GM19193 (cell line): ENCODE results near the gene MBTPS1.

ENCODE experiments used
- POLR2A ChIP-seq: IDR thresholded peaks from 4 replicates; pipeline ENCODE4 v1.6.1; 2011; ENCODE audit not compliant: insufficient read depth, insufficient read length; ENCODE audit errors: extremely low read depth

MBTPS1 gene

GRCh38 chr16:84043486-84044117, 73.1 kb downstream of the MBTPS1 start:
- no peak for TF ChIP-seq POLR2A

DNA sequence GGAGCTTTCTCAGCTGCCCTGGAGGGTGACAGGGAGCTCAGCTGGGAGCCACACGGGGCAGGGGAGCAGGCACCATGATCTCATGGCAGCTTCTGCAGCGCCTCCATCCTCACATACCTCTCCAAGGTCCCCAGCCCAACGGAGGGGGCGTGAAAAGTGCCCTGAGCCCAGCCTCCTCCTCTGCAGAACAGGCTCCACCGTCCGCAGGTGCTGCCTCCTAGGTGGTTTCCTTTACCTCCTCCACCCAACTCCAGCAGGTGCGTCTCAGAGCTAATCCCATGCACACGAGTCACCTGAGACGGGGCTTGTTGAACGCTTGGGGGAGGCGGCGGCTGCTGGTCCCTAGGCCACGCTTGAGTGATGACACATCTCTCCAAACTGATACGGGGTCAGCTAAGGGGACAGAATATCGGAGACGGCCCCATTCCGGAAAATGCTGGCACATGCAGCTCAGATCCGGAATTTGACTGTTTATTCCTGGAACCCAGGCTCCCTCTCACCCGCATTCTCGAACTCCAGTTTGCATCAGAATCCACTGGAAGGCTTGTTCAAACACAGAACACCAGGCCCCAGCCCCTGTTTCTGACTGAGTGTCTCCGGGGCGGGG, 73.8 kb downstream of the MBTPS1 start:
- no peak for TF ChIP-seq POLR2A

GRCh38 chr16:84042308-84042878, 74.3 kb downstream of the MBTPS1 start, which contains the start of gene SLC38A8:
TSS of gene SLC38A8 (minus strand) at chr16:84042795. CDS start at chr16:84042157, 638 bp downstream.
- TF ChIP-seq POLR2A = no peak

GRCh38 chr16:84041881-84042280, 74.9 kb downstream of the MBTPS1 start:
- no peak for TF ChIP-seq POLR2A

DNA sequence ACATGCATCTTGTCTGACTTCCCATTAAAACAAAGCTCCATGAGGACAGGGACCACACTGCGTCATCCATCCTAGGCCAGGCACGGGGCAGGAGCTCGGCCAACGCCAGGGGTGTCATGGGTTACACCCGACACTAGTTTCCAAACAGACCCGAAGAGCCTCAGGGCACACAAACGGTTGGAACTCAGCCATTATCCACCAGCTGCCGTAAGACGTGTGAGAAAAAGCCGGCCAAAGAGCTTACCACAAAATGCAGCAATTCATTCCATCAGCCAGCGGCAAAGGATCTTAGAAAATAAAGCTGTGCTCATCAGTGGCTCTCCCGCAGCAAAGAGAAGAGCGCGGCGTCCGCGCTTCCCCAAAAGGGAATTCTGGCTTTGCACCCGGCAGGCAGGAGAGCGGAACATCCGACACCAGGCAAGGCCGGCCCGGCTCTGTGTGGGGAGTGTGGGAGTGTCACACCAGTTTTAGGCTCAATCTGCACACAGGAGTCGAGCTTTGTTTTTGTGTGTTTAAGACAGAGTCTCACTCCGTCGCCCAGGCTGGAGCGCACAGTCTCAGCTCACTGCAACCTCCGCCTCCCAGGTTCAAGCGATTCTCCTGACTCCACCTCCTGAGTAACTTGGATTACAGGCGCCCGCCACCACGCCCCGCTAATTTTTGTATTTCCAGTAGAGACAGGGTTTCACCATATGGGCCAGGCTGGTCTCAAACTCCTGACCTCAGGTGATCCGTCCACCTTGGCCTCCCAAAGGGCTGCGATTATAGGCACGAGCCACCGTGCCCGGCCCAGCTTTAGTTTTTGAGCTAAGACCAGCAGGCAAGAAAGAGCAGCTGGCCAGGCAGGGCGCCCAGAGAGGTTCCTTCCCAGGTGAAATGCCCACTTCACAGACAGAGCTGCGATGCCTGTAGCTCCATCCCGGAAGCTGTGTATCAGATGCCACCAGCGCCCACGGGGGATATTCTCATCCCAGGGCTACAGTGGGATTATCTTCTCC, 75.6 kb downstream of the MBTPS1 start:
- TF ChIP-seq POLR2A = no peak

DNA sequence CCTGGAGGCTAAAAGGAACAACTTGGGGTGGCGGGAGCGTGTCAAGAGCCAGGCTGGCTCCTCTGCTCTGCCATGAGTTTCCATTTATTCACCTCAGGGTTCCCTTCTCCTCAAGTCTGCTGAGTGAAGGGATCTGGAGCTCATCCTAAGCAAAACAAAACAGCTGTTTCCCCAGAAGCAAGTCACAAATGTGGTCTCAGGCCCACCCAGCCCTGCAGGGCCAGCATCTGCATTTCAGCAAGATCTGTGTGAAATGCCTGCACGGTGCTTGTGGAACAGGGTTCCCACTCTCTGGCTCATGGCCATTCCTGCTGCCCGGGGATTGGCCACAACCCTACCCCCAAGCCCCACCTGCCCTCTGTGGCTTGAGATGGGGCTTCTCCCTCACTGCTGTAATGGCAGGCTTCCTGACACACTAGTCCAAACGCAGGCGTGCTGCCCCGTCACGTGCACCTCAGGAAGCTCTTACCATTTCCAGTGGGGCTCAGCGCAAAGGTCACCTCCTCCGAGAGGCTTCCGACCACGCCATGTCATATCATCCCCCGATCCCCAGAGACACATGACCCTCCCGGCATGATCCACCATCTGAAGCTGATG, 76.4 kb downstream of the MBTPS1 start:
- TF ChIP-seq POLR2A = no peak

DNA sequence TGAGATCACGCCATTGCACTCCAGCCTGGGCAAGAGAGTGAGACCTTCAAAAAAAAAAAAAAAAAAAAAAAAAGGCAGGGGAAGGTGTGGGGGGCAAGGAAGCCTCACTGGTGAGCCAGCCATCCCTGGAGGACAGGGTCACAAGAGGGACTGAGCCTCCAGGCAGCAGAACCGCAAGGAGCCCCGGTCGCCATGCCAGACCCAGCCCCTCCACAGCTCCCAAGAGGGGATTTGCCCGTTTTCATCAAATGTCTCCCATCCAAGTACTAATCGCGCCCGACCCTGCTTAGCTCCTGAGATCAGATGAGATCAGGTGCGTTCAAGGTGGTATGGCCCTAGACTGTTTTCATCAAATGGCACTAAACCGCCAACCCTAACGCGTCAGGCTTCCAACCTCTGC, 77.0 kb downstream of the MBTPS1 start:
- no peak for TF ChIP-seq POLR2A

GRCh38 chr16:84038469-84038868, 78.3 kb downstream of the MBTPS1 start:
- TF ChIP-seq POLR2A = no peak

- no peak for TF ChIP-seq POLR2A
These were observed 79.7 kb downstream of the MBTPS1 start for GRCh38 chr16:84036982-84037425.

- no peak for TF ChIP-seq POLR2A
These were observed 80.6 kb downstream of the MBTPS1 start for GRCh38 chr16:84036131-84036530.

DNA sequence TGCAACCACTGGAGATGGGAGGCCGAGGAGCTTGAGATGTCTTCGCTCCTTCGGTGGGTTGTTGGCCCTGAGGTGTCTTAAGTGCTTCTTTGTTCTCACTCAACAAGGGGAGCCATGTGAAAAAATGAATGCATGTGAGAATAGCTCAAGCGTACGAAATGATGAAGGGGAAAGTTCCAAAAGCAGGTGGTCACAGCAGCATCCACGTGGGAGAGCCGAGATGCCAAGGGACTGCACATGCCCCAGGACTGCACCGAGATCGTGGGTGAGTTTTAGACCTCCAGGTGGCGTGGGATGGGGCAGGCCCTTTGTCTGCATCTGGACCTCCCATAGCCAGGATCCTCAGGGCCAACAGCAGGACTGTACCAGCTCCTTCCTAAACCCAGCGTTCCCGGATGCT, 82.2 kb downstream of the MBTPS1 start:
- TF ChIP-seq POLR2A = no peak

GRCh38 chr16:84033251-84034195, 83.2 kb downstream of the MBTPS1 start:
- no peak for TF ChIP-seq POLR2A

DNA sequence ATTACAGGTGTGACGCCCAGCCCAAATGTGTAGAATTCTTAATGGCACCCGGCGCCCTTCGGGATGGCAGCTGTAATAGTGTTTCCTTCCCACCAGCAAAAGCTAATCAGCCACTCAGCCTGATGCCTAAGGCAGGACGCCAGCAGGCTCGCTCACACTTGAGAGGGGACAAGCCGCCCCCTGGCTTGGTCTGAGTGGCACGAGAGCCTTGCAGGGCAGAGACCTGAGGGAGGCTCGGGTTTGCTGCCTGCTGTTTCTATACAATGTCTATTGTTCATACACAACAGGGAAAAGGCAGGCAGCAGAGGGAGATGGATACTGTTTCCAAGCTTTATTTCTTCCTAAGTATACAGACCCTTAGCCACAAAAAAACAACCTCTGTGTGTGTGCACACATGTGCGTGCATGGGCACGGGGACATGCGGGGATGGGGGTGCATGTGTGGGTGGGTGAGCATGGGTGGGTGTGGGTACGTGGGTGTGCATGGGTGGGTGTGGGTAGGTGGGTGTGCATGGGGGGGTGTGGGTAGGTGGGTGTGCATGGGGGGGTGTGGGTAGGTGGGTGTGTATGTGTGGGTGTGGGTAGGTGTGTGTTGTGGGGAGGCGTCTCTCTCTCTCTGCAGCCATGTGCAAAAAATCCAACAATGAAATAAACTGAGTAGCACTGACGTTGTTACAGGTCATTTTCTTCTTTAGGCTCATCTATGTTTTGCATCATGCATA, 84.1 kb downstream of the MBTPS1 start:
- TF ChIP-seq POLR2A = no peak
